IgD-negative memory B cell (primary cell): ENCODE data around the gene CNOT2. TPM values are rescaled to one million over a fixed set of nuclear protein-coding genes. Genes with fewer than 3 reads are reported as not detected.
A peak's percentile ranks its signal among the peaks of the same experiment; 100 is the strongest.

Experiments used
- H3K27ac Mint-ChIP-seq, 3 donors: one replicate each; pipeline ENCODE4 v1.8.0; 2020 to 2022; ENCODE audit warnings: mild to moderate bottlenecking in 3 of 3, mixed read lengths in 3 of 3, moderate library complexity in 1 of 3
- H3K27me3 Mint-ChIP-seq: one replicate; pipeline ENCODE4 v1.8.0; 2021; ENCODE audit warnings: mixed read lengths
- H3K36me3 Mint-ChIP-seq: one replicate; pipeline ENCODE4 v1.8.0; 2020; ENCODE audit warnings: mild to moderate bottlenecking, mixed read lengths
- H3K4me1 Mint-ChIP-seq, 3 donors: one replicate each; pipeline ENCODE4 v1.8.0; 2020 to 2022; ENCODE audit warnings: mixed read lengths in 3 of 3, mild to moderate bottlenecking in 1 of 3
- H3K4me3 Mint-ChIP-seq, 4 donors: one replicate each; pipeline ENCODE4 v1.8.0; 2020 to 2022; ENCODE audit warnings: mild to moderate bottlenecking in 4 of 4, mixed read lengths in 4 of 4, moderate library complexity in 3 of 4
- H3K9me3 Mint-ChIP-seq, 3 donors: one replicate each; pipeline ENCODE4 v1.8.0; 2020 to 2021; ENCODE audit warnings: mixed read lengths in 3 of 3, mild to moderate bottlenecking in 1 of 3
- polyA plus RNA-seq: library from polyadenylated mRNA; unstranded; fragments of 300-500 nt; fragmentation: Illumina TruSeq; gene quantifications from one replicate; pipeline ENCODE4 v1.2.3, GENCODE V29; 2021

CNOT2 gene
- polyA plus RNA-seq, 1 donor from 2014 or later = 106 TPM

DNA sequence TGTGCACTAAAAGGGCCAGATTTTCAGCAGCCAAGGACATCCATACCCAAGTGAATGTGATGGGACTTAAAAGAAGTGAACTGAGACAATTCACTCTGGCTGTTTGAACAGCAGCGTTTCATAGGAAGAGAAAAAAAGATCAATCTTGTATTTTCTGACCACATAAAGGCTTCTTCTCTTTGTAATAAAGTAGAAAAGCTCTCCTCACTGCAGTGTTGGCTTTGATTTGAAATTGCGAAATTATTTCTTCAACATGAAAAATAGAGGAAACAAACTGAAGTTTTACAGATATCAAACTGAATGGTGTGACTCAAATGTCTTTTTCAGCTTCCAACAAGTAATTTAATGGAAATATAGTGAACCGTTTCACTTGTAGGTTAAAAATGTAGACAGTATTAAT lies 111.6 kb downstream of the CNOT2 start:
- peaks cover 10 to 14% (median 13%) of the 10 kb centered on the region in 3 donors for H3K4me1 Mint-ChIP-seq
- no peak overlapping the region for H3K4me3 Mint-ChIP-seq
- no peak overlapping the region for H3K27ac Mint-ChIP-seq
- no peaks in the 10 kb centered on the region for H3K9me3 Mint-ChIP-seq
- no peaks in the 10 kb centered on the region for H3K27me3 Mint-ChIP-seq
- peaks cover 2% of the 10 kb centered on the region for H3K36me3 Mint-ChIP-seq

DNA sequence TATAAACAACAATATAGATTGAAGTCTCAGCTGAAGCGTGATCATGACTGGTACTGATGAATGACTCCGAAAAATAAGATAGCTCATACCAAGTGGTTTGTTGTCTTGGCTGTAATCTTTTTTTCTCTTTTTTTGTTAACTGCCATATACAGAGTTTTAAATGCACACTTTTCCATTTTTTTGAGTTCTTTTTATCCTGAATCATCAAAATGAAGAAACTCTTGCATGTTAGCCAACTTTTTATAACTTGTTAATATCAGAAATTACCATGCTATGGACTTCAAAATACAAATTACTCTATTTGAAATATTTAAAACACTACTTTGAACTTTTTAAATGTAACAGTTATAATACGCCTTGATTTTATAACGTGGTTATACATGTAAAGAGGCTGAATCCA lies 112.7 kb downstream of the CNOT2 start:
- Mint-ChIP-seq H3K27ac (no peak overlapping the region), H3K27me3 (no peaks in the 10 kb centered on the region), H3K4me3 (no peak overlapping the region), H3K36me3 (peaks cover 2% of the 10 kb centered on the region), H3K4me1 (peaks cover 10 to 14% (median 13%) of the 10 kb centered on the region in 3 donors), H3K9me3 (no peaks in the 10 kb centered on the region)

DNA sequence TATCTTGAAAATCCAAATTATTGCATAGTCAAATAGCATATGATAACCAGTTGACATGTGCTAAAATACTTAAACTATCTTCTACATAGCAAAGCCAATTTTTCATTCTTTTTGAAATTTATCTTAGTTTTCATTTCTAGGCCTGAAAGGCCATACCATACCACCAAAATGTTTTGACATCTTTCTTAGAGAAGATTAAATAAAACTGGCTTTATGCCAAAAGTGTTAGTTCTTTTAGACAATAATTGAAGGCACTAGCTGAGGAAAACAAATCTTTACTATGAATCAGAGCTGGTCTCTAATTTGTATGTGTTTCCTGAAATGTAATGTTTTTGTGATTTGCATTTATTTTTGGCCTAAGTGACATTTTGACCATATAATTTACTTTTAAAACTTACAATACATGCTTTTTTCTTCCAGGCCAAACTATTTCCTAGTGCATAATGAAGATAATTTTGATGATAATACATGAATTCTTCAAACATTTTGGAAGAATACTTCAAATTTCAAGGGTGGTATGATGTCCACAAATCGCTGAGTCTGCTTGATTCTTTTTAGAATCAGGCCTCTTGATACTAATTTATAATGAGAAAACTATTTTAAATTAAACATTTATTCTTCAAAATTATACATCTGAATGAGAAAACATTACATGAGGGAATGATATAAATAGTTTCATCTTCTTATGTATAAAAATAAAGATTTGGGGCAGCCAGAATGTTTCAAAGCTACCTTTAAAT lies 116.4 kb downstream of the CNOT2 start:
- Mint-ChIP-seq H3K27ac (no peak overlapping the region), H3K36me3 (peaks cover 2% of the 10 kb centered on the region), H3K9me3 (no peaks in the 10 kb centered on the region), H3K4me3 (no peak overlapping the region), H3K4me1 (peaks cover under 1 to 1% (median 1%) of the 10 kb centered on the region in 3 donors), H3K27me3 (peaks cover 5% of the 10 kb centered on the region)

DNA sequence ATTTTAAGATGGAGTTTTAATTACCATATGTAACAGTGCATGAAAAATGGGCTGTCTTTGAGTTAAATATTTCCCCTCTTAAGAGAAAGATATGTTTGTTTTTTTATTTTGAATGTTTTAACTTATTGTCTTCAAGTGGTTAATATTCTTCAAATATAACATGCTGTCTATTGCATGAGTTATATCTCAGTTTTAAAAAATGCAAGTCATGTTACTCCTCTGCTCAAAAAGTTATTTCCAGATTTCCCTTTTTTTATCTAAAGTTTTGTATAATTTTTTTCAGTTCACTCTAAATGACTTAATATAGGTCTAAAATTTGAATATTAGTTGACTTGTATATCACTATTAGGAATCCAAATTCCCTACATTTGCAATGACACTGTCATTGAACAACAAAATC lies 117.0 kb downstream of the CNOT2 start:
- Mint-ChIP-seq H3K36me3 (no peaks in the 10 kb centered on the region), H3K4me1 (peaks cover 3 to 6% (median 6%) of the 10 kb centered on the region in 3 donors), H3K9me3 (no peaks in the 10 kb centered on the region), H3K4me3 (no peak overlapping the region), H3K27me3 (peaks cover 9% of the 10 kb centered on the region), H3K27ac (no peak overlapping the region)

DNA sequence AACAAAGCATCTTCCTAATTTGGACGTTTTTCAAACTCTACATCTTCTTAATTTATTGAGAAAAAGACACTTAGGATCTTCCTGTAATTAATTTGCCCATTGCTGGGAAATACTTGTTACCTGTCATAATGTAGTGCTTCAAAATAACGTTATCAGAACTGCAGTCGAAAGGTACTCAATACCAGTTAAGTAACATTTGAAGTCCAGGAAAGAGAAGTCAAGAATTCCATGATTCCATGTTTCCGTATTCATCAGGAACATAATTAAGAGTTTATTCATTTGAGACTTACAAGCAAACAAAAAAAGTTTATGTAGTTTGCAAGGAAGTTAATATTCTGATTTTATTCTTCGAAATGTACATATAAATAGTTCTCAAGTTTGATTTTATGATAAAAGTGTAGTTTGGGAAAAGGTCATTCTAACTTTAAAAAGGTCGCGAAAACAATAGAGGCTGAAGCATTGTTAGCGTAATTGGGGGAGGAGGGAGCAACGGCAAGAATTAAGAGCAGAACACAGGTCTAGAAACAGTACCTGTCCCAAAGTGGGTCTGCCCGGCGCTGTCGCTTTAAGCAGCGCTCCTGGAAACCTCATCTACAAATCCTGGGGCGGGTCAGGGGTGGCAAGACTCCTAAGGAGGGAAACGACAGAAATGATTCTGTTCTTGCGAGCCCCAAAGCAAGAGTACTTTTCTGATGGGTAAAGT lies 121.6 kb downstream of the CNOT2 start:
- Mint-ChIP-seq H3K4me3 (peak overlapping the region; percentile 75 to 98 (median 78)), H3K27me3 (peaks cover 16% of the 10 kb centered on the region), H3K27ac (peak overlapping the region in 2 of 3 donors; percentile 30 to 90), H3K9me3 (no peaks in the 10 kb centered on the region), H3K36me3 (no peaks in the 10 kb centered on the region), H3K4me1 (peaks cover 11 to 20% (median 19%) of the 10 kb centered on the region in 3 donors)

DNA sequence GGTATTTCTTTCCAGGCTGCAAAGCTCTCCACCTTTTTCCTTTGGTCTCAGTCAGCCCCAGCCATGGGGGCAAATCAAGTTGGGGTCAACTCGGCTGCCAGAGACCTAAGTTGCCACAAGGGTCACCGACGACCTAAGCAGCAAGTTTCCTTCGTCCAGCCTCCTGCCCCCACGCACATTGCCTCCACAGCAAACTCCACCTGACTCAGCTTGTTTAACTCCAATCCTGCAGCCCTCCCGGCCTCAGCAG lies 122.1 kb downstream of the CNOT2 start:
- no peaks in the 10 kb centered on the region for H3K36me3 Mint-ChIP-seq
- H3K4me1 Mint-ChIP-seq = peaks cover 11 to 20% (median 19%) of the 10 kb centered on the region in 3 donors
- peaks cover 16% of the 10 kb centered on the region for H3K27me3 Mint-ChIP-seq
- H3K27ac Mint-ChIP-seq = peak overlapping the region in 2 of 3 donors; percentile 30 to 90
- H3K9me3 Mint-ChIP-seq = no peaks in the 10 kb centered on the region
- peak overlapping the region; percentile 75 to 98 (median 78) for H3K4me3 Mint-ChIP-seq

DNA sequence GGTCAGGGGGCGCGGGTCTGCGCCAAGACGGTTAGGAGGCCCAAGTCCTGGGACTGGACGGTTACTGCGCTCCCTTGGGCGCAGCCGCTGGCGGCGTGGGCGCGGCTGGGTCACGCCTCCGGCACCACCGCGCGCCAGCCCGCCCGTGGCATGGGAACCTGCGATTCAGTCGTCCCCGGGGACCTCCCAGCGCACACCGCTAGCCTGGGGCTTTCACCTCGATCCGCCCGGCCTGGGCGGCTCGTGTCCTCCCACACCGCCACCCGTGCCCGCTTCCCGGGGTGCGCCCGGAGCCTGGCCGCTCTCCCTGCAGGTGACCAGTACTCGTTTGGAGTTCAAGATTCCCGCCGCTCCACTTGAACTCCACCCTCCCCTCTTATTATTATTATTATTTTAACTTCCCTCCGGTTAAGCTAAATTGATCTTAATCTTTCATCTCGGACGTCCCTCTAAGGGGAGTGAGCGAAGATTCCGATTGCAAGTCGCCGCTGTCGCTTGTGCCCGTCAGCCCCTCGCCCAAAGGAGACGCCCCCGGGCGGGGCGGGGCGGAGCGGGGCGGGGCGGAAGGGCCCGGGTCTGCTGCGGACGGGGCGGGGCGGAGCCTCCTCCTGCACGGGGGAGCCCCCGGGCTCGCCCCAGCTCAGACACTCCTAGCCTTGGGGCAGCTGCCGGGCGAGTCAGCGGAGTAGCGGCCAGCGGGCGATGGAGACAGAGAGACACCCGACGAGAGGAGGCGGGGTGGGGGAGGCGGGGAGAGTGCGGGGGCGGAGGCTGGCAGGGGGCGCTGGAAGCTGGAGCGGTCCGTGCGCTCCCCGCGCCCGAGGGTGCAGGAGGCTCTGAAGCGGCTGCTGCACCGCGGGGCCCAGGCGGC lies 122.7 kb downstream of the CNOT2 start, which contains the start of gene KCNMB4:
Gene KCNMB4, plus strand, starts transcription at position 643 of the 871 bp plus-strand sequence. CDS start 445 bp downstream, outside the sequence.
- Mint-ChIP-seq H3K9me3 (no peaks in the 10 kb centered on the region), H3K4me3 (peak within 1 kb of the TSS; percentile 89 to 98 (median 94)), H3K27ac (peak within 1 kb of the TSS in 2 of 3 donors; percentile 30 to 90), H3K36me3 (no peaks in the 10 kb centered on the region), H3K4me1 (peaks cover 11 to 20% (median 19%) of the 10 kb centered on the region in 3 donors), H3K27me3 (peaks cover 16% of the 10 kb centered on the region)

DNA sequence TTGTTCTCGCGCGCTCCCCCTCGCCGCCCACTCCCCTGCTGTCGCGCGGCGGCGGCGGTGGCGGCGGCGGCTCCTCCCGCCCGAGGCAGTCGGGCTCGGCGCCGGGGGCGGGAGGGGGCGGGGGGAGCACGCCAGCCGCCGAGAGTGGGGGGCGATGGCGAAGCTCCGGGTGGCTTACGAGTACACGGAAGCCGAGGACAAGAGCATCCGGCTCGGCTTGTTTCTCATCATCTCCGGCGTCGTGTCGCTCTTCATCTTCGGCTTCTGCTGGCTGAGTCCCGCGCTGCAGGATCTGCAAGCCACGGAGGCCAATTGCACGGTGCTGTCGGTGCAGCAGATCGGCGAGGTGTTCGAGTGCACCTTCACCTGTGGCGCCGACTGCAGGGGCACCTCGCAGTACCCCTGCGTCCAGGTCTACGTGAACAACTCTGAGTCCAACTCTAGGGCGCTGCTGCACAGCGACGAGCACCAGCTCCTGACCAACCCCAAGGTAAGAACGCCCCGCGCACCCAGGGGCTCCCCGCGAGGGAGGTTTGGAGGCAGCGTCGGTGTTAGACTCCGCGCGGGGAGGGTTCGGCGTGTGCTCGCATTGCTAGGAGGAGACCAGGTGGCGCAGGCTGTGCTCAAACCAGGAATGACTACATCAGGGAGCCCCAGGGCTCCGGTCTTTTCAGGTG lies 123.5 kb downstream of the CNOT2 start:
- peak overlapping the region; percentile 89 to 98 (median 94) for H3K4me3 Mint-ChIP-seq
- peak overlapping the region in 1 of 3 donors; percentile 24 for H3K27ac Mint-ChIP-seq
- H3K4me1 Mint-ChIP-seq = peaks cover 11 to 20% (median 19%) of the 10 kb centered on the region in 3 donors
- no peaks in the 10 kb centered on the region for H3K9me3 Mint-ChIP-seq
- H3K36me3 Mint-ChIP-seq = no peaks in the 10 kb centered on the region
- H3K27me3 Mint-ChIP-seq = peaks cover 16% of the 10 kb centered on the region

DNA sequence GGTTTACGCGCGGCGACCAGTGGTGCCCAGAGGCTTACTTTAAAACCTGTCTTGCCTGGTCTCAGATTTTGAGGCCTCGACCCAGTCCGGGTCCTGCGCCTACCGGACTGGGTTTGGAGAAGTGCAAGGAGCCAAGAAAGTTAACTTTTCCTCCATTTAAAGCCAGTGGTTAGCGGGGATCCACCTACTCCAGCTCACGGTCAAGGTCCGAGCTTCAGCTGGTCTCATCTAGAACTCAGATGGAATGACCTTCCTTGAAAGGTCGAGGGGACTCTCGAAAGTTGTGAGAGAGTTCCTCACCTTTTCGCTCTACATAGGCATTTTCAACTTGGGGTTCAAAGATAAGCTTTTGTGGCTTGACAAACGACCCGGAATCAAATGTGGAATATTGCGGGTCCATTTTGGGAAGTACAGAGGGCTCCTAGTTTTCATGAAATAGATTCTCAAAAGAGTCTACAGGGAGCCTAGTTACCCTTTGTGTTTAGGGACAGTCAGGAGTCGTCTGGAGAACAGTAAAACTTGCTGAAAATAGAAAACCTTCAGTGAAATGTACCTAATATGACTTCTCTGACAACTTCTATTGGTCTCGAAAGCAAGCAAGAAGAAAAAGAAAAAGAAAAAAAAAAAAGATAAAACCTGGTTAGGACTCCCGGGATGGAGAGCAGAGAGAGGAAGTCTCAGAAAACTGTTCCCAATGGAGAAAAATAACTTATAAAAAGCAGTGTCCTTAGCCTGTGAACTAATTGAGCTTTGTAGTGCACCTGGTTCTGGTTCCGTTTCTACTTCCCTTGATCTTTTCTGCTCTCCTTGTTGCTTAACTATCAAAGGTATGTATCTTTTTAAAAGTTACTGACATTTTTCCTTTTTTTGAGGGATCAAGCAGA lies 124.3 kb downstream of the CNOT2 start:
- Mint-ChIP-seq H3K4me1 (peaks cover 11 to 20% (median 19%) of the 10 kb centered on the region in 3 donors), H3K36me3 (no peaks in the 10 kb centered on the region), H3K4me3 (peak overlapping the region; percentile 89 to 98 (median 94)), H3K27me3 (peaks cover 16% of the 10 kb centered on the region), H3K27ac (peak overlapping the region in 2 of 3 donors; percentile 24 to 87), H3K9me3 (peaks cover 0 to 2% (median 0%) of the 10 kb centered on the region in 3 donors)

DNA sequence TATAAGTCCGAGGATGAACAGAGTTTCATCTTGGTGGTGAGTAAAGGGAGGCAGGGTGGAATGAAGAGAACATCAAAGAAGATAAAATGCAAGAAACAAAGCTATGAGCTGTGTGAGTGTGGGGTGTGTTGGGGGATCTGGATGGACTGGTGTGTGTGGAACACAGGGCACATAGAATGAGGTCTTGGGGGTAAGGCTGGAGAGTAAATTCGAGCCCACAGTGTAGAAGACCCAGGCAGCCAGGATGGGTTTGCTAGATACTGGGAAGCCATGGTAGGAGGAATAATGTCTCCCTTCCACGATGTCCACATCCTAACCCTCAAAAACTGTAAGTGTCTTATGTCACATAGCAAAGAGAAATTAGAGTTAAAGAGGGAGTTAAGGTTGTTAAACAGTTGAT lies 129.6 kb downstream of the CNOT2 start:
- Mint-ChIP-seq H3K27me3 (no peaks in the 10 kb centered on the region), H3K36me3 (no peaks in the 10 kb centered on the region), H3K27ac (no peak overlapping the region), H3K9me3 (peaks cover 0 to 2% (median 0%) of the 10 kb centered on the region in 3 donors), H3K4me1 (peaks cover 0 to 1% (median under 1%) of the 10 kb centered on the region in 3 donors), H3K4me3 (no peak overlapping the region)

DNA sequence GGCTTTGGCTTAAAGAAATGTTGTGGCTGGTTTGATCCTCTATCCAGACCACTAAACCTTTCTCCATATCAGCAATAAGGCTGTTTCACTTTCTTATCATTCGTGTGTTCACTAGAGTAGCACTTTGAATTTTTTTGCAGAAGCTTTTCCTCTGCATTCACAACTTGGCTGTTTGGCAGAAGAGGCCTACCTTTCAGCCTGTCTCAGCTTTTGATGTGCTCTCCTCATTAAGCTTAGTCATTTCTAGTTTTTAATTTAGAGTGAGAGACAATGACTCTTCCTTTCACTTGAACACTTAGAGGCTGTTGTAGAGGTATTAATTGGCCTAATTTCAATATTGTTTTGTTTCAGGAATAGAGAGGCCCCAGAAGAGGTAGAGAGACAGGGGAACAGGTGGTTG lies 136.6 kb downstream of the CNOT2 start:
- H3K9me3 Mint-ChIP-seq = peaks cover 0 to 6% (median 2%) of the 10 kb centered on the region in 3 donors
- H3K4me1 Mint-ChIP-seq = no peaks in the 10 kb centered on the region
- no peak overlapping the region for H3K27ac Mint-ChIP-seq
- no peak overlapping the region for H3K4me3 Mint-ChIP-seq
- H3K27me3 Mint-ChIP-seq = no peaks in the 10 kb centered on the region
- H3K36me3 Mint-ChIP-seq = no peaks in the 10 kb centered on the region

DNA sequence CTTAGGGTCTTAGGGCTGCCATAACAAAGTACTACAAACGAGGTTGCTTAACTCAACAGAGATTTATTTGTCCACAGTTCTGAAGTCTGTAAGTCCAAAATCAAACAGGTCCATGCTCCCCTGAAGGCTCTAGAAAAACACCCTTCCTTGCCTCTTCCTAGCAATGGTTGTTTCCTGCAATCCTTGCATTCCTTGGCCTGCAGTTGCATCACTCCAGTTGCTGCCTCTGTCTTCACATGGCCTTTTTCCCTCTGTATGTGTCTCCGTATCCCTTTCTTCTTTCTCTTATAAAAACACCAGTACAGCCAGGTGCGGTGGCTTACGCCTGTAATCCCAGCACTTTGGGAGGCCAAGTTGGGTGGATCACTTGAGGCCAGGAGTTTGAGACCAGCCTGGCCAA lies 140.3 kb downstream of the CNOT2 start:
- H3K27me3 Mint-ChIP-seq = no peaks in the 10 kb centered on the region
- H3K4me3 Mint-ChIP-seq = no peak overlapping the region
- no peak overlapping the region for H3K27ac Mint-ChIP-seq
- peaks cover 0 to 3% (median 2%) of the 10 kb centered on the region in 3 donors for H3K9me3 Mint-ChIP-seq
- H3K36me3 Mint-ChIP-seq = no peaks in the 10 kb centered on the region
- no peaks in the 10 kb centered on the region for H3K4me1 Mint-ChIP-seq

DNA sequence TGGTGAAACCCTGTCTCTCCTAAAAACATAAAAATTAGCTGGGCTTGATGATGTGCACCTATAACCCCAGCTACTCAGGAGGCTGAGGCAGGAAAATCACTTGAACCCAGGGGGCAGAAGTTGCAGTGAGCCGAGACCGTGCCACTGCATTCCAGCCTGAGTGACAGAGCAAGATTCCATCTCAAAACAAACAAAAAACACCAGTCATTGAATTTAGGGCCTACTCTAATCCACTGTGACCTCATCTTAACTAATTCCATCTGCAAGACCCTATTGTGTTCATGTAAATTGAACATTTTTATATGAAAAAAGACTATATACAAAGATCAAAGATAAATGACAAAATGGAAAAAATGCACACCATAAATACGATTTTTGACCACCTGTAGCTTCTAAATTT lies 140.7 kb downstream of the CNOT2 start:
- Mint-ChIP-seq H3K27ac (no peak overlapping the region), H3K9me3 (peaks cover 0 to 2% (median under 1%) of the 10 kb centered on the region in 3 donors), H3K27me3 (no peaks in the 10 kb centered on the region), H3K4me1 (no peaks in the 10 kb centered on the region), H3K4me3 (no peak overlapping the region), H3K36me3 (no peaks in the 10 kb centered on the region)

DNA sequence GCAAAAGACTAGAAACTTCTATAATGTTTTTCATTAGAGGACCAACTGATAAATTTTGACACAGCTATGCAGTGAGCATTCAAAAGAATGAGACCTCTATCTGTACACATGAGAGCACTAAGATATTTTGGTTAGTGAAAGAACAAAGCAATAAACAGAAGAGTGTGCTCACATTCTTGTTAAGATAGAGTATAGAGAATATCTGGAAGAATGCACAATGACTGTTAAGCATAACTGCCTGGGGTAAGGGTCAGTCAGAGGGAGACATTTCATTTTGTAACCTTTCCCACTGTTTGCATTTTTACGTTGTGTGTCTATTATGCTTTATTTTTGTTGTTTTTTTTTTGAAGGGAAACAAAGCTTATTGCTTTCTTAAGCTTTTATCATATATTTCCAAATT lies 143.5 kb downstream of the CNOT2 start:
- Mint-ChIP-seq H3K27me3 (no peaks in the 10 kb centered on the region), H3K4me3 (no peak overlapping the region), H3K36me3 (peaks cover 3% of the 10 kb centered on the region), H3K4me1 (no peaks in the 10 kb centered on the region), H3K9me3 (peaks cover 0 to 4% (median 0%) of the 10 kb centered on the region in 3 donors), H3K27ac (no peak overlapping the region)
